Measurements from ENCODE around the gene NAIF1. TPM values are rescaled to one million over a fixed set of nuclear protein-coding genes. Genes with fewer than 3 reads are reported as not detected.
"Not testable (repeated sequence)": the region's sequence is repeated elsewhere in the genome, so short reads cannot be mapped to it uniquely, and the experiment has no call there.

NAIF1 gene
- total and polyA plus RNA-seq, 4 donors: 7.2 to 13.3 (median 11.0) TPM

- 95% methylated on average over 3 of the region's 7 CpGs for WGBS (ENCODE audit: insufficient coverage)
- Histone ChIP-seq H3K4me3 (ENCODE audit: low read depth, low read length) (no peak overlapping the region), H3K36me3 (ENCODE audit: control insufficient read depth, insufficient read depth, low read length) (no peaks in the 10 kb centered on the region), H3K27ac (ENCODE audit: low read depth, low read length) (peak overlapping the region; percentile 91), H3K9me3 (ENCODE audit: control insufficient read depth, insufficient read depth, low read length) (no peaks in the 10 kb centered on the region), H3K4me1 (ENCODE audit: control insufficient read depth, insufficient read depth, low read length) (peaks cover 34% of the 10 kb centered on the region), H3K27me3 (ENCODE audit: control insufficient read depth, insufficient read depth, low read length) (no peaks in the 10 kb centered on the region)
- no peak for DNase-seq (ENCODE audit: low read depth in 4 of 6, low spot score in 6 of 6)
Measured at GRCh38 chr9:128073253-128073886, 6.2 kb upstream of the NAIF1 start.

- no peaks in the 10 kb centered on the region for H3K36me3 ChIP-seq (ENCODE audit: control insufficient read depth, insufficient read depth, low read length)
- H3K27me3 ChIP-seq (ENCODE audit: control insufficient read depth, insufficient read depth, low read length): no peaks in the 10 kb centered on the region
- WGBS (ENCODE audit: insufficient coverage): 32% methylated on average over 5 of the region's 5 CpGs
- DNase-seq (ENCODE audit: low read depth in 4 of 6, low spot score in 6 of 6): peak in 2 of 6 donors; percentile 62 to 86
- no peak overlapping the region for H3K4me3 ChIP-seq (ENCODE audit: low read depth, low read length)
- peaks cover 35% of the 10 kb centered on the region for H3K4me1 ChIP-seq (ENCODE audit: control insufficient read depth, insufficient read depth, low read length)
- no peaks in the 10 kb centered on the region for H3K9me3 ChIP-seq (ENCODE audit: control insufficient read depth, insufficient read depth, low read length)
- peak overlapping the region; percentile 91 for H3K27ac ChIP-seq (ENCODE audit: low read depth, low read length)
Measured at GRCh38 chr9:128072144-128073021, 5.3 kb upstream of the NAIF1 start.

GRCh38 chr9:128071475-128071874, 4.4 kb upstream of the NAIF1 start:
- H3K9me3 ChIP-seq (ENCODE audit: control insufficient read depth, insufficient read depth, low read length); H3K4me3 ChIP-seq (ENCODE audit: low read depth, low read length); DNase-seq (ENCODE audit: low read depth in 4 of 6, low spot score in 6 of 6); H3K27me3 ChIP-seq (ENCODE audit: control insufficient read depth, insufficient read depth, low read length); H3K36me3 ChIP-seq (ENCODE audit: control insufficient read depth, insufficient read depth, low read length): not testable (repeated sequence)
- 89% methylated on average over 7 of the region's 12 CpGs for WGBS (ENCODE audit: insufficient coverage)
- Histone ChIP-seq H3K27ac (ENCODE audit: low read depth, low read length) (peak overlapping the region; percentile 91), H3K4me1 (ENCODE audit: control insufficient read depth, insufficient read depth, low read length) (peaks cover 42% of the 10 kb centered on the region)

- Histone ChIP-seq H3K4me1 (ENCODE audit: control insufficient read depth, insufficient read depth, low read length) (peaks cover 46% of the 10 kb centered on the region), H3K27me3 (ENCODE audit: control insufficient read depth, insufficient read depth, low read length) (no peaks in the 10 kb centered on the region), H3K27ac (ENCODE audit: low read depth, low read length) (no peak overlapping the region), H3K36me3 (ENCODE audit: control insufficient read depth, insufficient read depth, low read length) (no peaks in the 10 kb centered on the region), H3K4me3 (ENCODE audit: low read depth, low read length) (no peak overlapping the region), H3K9me3 (ENCODE audit: control insufficient read depth, insufficient read depth, low read length) (no peaks in the 10 kb centered on the region)
- no peak for DNase-seq (ENCODE audit: low read depth in 4 of 6, low spot score in 6 of 6)
- 22% methylated on average over 2 of the region's 7 CpGs for WGBS (ENCODE audit: insufficient coverage)
Measured at GRCh38 chr9:128070874-128071273, 3.8 kb upstream of the NAIF1 start.

GRCh38 chr9:128068386-128069205, 1.5 kb upstream of the NAIF1 start:
- H3K27ac ChIP-seq (ENCODE audit: low read depth, low read length): peak overlapping the region; percentile 72
- H3K36me3 ChIP-seq (ENCODE audit: control insufficient read depth, insufficient read depth, low read length): peaks cover 2% of the 10 kb centered on the region
- peak overlapping the region; percentile 71 for H3K4me3 ChIP-seq (ENCODE audit: low read depth, low read length)
- DNase-seq (ENCODE audit: low read depth in 4 of 6, low spot score in 6 of 6): peak in 1 of 6 donors; percentile 17
- H3K27me3 ChIP-seq (ENCODE audit: control insufficient read depth, insufficient read depth, low read length): no peaks in the 10 kb centered on the region
- H3K4me1 ChIP-seq (ENCODE audit: control insufficient read depth, insufficient read depth, low read length): peaks cover 51% of the 10 kb centered on the region
- WGBS (ENCODE audit: insufficient coverage): 2% methylated on average over 46 of the region's 50 CpGs
- no peaks in the 10 kb centered on the region for H3K9me3 ChIP-seq (ENCODE audit: control insufficient read depth, insufficient read depth, low read length)

- Histone ChIP-seq H3K27me3 (ENCODE audit: control insufficient read depth, insufficient read depth, low read length) (no peaks in the 10 kb centered on the region), H3K27ac (ENCODE audit: low read depth, low read length) (peak within 1 kb of the TSS; percentile 99), H3K9me3 (ENCODE audit: control insufficient read depth, insufficient read depth, low read length) (no peaks in the 10 kb centered on the region), H3K36me3 (ENCODE audit: control insufficient read depth, insufficient read depth, low read length) (peaks cover 10% of the 10 kb centered on the region), H3K4me3 (ENCODE audit: low read depth, low read length) (peak within 1 kb of the TSS; percentile 71), H3K4me1 (ENCODE audit: control insufficient read depth, insufficient read depth, low read length) (peaks cover 51% of the 10 kb centered on the region)
- DNase-seq (ENCODE audit: low read depth in 4 of 6, low spot score in 6 of 6): peak; percentile 95 to 100 (median 98)
- 0% methylated on average over 66 of the region's 67 CpGs for WGBS (ENCODE audit: insufficient coverage)
Measured at GRCh38 chr9:128067645-128068385, 695 bp upstream of the NAIF1 start, which contains the start of gene SLC25A25. TSS of gene SLC25A25 (plus strand) at chr9:128068232. CDS start at chr9:128068320, 88 bp downstream.

GRCh38 chr9:128065907-128066712, 1.0 kb downstream of the NAIF1 start:
- Histone ChIP-seq H3K27ac (ENCODE audit: low read depth, low read length) (peak overlapping the region; percentile 92), H3K36me3 (ENCODE audit: control insufficient read depth, insufficient read depth, low read length) (peaks cover 24% of the 10 kb centered on the region), H3K9me3 (ENCODE audit: control insufficient read depth, insufficient read depth, low read length) (no peaks in the 10 kb centered on the region), H3K27me3 (ENCODE audit: control insufficient read depth, insufficient read depth, low read length) (no peaks in the 10 kb centered on the region), H3K4me1 (ENCODE audit: control insufficient read depth, insufficient read depth, low read length) (peaks cover 40% of the 10 kb centered on the region), H3K4me3 (ENCODE audit: low read depth, low read length) (peak overlapping the region; percentile 41)
- 95% methylated on average over 18 of the region's 18 CpGs for WGBS (ENCODE audit: insufficient coverage)
- no peak for DNase-seq (ENCODE audit: low read depth in 4 of 6, low spot score in 6 of 6)

GRCh38 chr9:128062846-128063831, 4.0 kb downstream of the NAIF1 start:
- Histone ChIP-seq H3K9me3 (ENCODE audit: control insufficient read depth, insufficient read depth, low read length) (no peaks in the 10 kb centered on the region), H3K4me1 (ENCODE audit: control insufficient read depth, insufficient read depth, low read length) (peaks cover 16% of the 10 kb centered on the region), H3K27ac (ENCODE audit: low read depth, low read length) (no peak overlapping the region), H3K36me3 (ENCODE audit: control insufficient read depth, insufficient read depth, low read length) (peaks cover 24% of the 10 kb centered on the region), H3K27me3 (ENCODE audit: control insufficient read depth, insufficient read depth, low read length) (no peaks in the 10 kb centered on the region), H3K4me3 (ENCODE audit: low read depth, low read length) (no peak overlapping the region)
- 96% methylated on average over 24 of the region's 28 CpGs for WGBS (ENCODE audit: insufficient coverage)
- DNase-seq (ENCODE audit: low read depth in 4 of 6, low spot score in 6 of 6): no peak
